ENCODE data around the gene CACNA2D3. TPM values are rescaled to one million over a fixed set of nuclear protein-coding genes. Genes with fewer than 3 reads are reported as not detected.

CACNA2D3 gene
- total RNA-seq, 1 experiment from 2014 or later = 7.6 TPM

DNA sequence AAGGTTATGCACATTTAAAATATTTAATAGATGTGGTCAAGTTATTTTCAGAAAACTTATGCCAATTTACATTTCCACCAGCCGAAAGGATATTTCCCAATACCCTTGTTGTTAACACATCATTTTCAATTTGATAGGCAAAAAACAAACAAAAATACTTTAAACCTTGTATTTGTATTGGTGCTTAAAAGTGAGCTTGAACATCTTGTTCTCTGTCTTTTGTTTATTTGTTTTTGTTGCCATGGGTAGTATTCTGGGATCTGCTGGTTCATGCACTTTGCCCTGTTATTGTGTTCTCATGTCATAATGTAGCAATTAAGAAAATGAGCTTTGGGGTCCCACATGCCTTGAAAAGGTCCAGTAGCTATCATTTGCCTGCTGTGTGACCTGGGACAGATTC, 614.1 kb downstream of the CACNA2D3 start:
- no peak for DNase-seq (ENCODE audit: low spot score)

DNA sequence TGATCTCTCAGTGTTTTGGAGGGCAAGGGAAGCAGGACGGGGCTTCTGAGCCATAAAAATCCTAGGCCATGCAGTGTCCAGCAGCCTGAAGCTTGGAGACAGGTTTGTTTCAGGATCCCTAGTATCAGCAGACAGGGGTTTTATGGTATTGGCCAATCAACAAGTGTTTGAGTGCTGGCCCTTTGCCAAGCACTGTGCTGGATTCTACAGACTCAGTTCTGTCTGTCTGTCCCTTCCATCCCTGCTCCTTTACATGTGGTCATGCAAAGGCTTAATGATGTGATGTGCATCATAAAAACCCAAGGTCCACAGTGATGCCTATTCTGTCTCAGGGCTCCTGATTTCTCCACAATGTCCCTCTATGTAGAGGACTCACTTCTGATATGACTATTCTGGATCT, 621.4 kb downstream of the CACNA2D3 start:
- no peak for DNase-seq (ENCODE audit: low spot score)

DNA sequence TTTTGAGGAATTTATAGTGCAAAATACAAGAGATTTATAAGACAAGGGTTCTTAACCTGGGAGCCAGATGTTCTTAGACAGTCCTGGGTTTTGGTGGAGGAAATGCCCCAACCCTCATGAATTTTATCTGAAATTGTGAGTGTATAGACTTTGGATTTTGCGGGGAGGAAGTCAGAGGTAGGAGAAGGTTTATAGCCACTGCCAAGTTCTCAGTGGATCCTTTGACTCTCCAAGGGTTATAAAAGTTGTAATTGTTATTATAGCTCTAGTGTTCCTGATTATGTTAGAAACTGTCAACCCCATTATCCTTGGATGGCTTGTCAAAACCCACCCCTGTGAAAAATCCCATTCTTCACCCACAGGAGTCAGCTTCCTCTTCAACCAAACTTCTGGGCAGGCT, 621.9 kb downstream of the CACNA2D3 start:
- no peak for DNase-seq (ENCODE audit: low spot score)

DNA sequence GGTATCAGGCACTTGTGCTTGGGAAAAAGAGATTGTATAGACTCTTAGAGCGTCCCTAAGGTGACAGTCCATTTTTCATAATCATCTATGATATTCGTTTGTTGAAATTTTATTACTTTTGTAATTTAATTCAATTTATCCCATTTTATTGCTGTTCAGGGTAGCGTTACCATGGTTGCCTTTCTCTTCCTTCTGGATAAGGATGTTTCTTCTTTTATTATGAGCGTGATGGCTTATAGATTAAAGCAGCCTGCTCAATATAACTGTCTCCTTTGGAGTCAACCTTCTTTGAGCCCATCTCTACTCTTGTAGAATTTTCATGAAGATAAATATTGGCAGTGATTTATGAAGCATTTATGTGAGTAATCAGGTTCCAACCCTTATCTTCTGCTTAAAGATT, 623.5 kb downstream of the CACNA2D3 start:
- DNase-seq (ENCODE audit: low spot score) = no peak

DNA sequence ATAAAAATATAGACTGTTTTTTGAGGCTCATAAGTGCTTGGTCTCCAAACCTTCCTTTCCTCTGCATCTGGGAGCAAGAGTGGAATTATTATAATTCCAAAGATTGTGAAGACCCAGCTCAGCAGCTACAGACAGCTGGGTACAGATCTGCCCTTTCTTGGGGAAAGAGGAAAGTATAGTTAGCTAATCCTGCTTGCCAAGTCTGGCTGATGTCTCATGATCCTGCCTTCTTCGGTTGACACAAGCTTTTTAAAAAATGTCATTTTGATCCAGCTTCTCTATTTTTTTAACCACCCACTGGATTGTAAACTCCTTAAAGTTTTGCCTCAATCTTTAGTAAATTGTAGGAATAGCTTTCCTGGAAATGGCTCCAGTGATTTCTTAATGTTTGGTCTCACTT, 624.4 kb downstream of the CACNA2D3 start:
- DNase-seq (ENCODE audit: low spot score) = no peak

DNA sequence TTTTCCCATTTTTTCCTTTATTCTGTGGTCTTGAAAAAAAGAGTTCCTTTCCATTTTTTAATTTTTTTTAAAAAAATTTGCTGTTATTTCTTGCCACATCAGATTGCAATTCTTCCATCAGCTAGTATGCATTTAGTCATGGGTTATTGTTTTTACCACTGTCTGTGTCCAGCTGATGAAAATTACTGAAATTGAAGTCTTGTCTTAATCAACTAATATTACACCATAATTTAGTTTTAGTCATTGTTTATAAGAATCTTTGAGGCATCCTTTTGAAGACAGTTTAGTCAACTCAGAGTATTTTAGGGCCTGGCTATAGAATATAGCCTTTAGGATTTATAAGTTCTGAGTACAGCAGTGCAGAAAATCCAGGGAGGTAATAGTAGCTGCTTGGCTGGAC, 633.4 kb downstream of the CACNA2D3 start:
- DNase-seq (ENCODE audit: low spot score) = no peak

DNA sequence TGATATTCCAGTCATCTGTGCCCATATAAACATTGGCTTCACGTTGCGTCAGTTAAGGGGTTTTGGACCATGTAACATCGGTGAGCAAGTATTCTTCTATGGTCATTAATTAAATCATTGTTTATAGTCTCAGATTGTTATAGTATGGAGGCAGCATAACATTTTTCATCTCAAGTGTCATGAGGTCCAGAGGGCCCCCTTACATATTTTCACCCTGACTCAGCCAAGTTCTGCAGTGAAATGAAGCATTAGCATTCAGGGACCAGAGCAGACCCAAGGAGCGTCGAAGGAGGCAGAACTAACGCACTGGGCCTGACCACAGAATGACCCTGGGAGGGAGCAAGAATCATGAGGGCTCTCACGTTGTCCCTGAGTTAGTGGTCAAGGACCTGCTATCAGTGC, 634.0 kb downstream of the CACNA2D3 start:
- DNase-seq (ENCODE audit: low spot score) = peak; percentile 92

DNA sequence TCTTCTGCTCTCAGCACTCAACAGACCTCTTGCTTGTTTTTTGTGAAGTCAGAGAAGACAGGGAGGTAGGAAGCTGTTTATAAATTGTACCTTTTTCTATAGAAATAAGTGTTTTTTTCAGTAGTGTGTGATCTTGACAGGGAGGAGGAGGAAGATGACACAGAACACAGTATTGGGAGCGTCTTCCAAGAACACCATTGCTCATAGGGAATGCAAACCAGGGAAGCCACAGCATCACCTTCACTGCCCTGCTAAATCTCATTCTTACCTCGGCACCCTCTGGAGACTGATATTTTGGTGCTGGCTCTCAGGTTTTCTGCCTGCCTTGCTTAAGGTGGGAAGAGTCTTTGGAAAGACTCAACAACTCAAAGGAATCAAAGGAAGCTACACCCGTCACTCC, 636.1 kb downstream of the CACNA2D3 start:
- no peak for DNase-seq (ENCODE audit: low spot score)

DNA sequence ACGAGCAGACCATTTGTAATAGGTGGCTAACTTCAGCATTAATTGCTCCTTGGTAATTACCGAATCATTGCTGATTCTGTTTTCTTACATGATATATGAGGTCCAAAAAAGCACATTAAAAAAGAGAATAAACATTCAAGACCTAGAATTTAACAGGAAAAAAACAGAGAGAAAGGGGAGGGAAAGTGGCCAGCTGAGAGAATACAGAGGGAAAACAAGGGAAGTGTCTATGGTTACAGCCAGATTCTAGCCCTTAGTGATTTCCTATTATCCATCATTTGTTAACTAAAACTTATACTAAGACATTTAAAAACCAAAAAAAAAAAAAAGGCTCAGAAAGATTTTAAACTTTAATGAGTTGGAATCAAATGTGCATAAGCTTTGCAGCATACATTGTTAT, 636.8 kb downstream of the CACNA2D3 start:
- no peak for DNase-seq (ENCODE audit: low spot score)

DNA sequence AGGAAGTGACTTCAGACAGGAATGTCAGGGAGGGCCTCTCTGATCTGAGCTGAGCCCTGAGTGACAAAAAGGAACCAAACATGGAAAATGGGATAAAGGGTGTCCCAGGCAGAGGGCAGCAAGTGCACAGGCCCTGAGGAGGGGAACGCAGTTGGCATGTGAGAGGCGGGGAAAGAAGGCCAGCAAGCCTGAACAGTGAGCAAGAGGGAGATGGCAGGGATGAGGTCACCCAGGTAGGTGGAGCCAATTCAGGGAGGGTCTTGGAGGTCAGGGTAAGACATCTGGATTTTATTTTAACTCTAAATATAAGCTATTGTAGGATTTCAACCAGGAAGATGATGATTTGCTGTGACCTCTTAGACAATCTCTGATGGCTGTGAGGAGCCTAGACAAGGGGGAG, 637.8 kb downstream of the CACNA2D3 start:
- DNase-seq (ENCODE audit: low spot score) = peak; percentile 13

DNA sequence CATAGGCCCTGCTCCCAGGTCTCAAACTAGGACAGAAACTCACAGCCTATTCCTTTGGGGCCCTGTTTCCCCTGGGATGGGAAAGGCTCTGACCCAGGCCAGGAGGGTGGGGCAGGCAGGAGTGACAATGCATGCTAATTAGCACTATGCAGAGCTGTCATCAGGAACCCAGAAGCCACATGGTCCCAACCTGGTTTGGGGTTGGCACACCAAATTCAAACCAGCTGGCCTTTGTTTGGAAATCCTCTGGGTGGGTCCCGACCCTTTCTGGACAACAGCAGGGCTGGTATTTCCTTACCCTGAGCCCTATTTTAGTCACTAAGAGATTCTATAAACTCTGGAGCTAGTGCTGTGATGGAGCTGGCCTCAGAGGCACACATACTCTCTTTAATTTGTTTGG, 639.3 kb downstream of the CACNA2D3 start:
- DNase-seq (ENCODE audit: low spot score) = no peak

DNA sequence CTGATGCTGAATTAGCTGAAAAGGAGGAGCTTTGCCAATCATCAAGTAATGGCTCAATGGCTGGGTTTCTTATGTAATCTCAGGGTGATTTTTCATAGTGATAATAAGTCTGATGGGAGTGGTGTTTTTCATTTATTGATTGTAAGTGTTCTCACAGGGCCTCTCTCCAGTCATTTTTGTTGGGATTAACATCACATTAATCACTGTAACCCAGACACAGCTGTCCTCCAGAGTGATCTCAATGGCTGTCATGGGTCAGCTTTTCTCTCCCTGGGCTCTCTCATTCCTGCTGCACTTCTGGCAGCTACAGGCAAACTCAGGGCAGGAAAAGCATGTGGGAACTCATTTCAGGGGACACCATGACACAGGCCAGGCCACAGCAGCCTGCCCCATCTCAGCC, 642.6 kb downstream of the CACNA2D3 start:
- DNase-seq (ENCODE audit: low spot score) = no peak

DNA sequence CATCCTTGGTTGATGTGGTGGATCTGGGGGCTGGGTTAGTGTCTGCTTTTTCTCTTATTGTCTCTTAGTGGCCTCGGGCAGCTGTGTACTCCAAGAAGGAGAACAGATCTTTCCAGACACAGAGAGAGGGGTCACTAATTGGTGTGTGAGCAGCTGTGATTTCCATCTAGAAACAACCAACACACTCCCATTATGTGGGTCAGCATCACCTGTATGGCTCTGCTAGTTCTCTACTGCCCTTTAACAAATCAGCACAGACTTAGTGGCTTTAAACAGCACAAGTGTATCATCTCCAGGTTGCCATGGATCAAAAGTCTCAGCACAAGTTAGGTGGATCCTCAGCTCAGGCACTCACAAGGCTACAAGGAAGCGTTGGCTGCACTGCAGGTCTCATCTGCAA, 648.7 kb downstream of the CACNA2D3 start:
- no peak for DNase-seq (ENCODE audit: low spot score)

DNA sequence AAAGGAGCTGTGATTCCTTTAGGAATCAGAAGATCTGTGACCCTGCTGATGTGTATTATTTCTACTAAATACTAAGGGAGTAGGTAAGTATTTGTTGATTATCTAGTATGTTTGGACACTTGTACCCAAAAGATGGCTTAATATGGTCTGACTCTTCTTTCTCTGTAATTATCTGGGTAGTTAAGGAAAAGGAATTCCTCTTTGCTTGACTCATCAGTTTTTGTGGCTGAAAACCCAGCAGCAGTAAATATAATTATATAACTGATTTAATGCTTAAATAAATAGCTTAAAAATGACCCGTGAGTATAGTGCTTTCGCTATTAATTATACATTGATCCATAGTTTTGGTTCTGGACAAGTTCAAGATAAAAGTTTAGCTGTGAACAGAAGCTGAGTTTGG, 649.7 kb downstream of the CACNA2D3 start:
- DNase-seq (ENCODE audit: low spot score) = no peak

DNA sequence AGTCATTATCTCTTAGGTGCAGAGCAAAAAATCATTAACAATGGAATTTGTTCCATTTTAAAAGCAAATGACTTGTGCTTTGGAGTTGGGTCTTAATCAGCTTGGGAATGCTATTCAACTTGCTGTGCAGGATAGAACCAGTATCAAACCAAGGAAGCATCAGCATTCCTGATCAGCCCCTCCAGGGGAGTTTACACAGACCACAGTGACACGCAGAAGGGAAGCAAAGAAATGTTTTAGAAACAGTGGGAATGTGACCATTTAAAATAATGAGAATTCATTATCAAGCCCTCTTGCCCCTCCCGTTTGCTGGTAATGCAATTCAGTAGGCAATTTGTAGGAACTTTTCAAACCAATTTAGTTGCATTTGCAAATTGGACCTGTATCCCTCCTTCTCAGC, 650.4 kb downstream of the CACNA2D3 start:
- DNase-seq (ENCODE audit: low spot score) = peak; percentile 19

DNA sequence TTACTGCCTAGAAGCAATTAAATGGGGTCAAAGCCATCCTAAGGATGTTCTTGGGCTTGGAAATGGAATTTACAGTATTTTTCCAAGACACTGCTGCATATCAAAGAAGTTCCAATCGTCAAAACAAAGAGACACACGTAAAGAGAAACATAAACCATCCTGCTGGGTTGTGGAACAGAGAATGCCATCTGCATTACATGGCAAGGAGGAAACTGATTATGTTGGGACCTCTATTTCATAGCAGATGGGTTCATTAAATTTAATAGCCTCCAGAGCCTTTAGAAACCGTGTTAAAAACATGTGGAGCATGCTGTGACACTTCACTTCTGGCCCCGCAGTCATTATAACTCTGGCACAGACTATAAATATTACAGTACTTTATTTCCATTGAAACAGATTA, 650.9 kb downstream of the CACNA2D3 start:
- no peak for DNase-seq (ENCODE audit: low spot score)

DNA sequence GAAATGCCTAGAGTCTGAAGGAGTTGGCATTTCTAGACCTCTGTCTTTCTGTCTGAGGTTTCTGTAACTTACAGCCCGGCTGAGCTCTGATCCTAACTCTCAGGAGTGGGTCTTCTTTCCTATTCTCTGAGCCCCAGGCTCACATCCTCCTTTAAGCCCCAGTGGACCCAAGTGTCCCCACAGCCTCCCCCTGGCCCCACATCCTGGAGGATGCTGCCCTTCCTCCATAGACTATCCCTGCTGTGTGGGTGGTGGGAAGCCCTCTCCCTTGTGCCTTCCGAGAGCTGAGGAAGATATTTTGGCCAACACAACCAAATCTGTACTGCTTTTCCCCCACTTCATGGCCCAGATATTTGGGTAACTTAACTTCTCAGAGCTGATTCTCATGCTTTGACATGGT, 654.2 kb downstream of the CACNA2D3 start:
- no peak for DNase-seq (ENCODE audit: low spot score)

DNA sequence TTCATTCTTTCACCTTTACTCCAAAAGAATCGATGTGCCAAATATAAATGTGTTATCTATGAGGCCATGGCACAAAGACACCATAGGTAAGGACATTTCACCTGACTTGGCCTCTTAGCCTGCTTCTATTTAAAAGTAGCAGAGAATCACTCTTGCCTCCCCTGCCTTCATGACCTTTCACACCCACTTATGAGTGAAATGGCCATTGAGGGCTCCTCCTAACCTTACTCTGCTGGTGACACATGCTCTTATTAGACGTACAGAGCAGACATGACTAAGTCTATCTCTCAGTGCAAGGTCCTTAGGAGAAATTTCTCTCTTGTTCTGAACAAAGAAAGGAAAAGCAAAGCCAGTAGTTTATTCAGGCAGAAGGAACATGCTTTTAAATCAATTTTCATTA, 654.8 kb downstream of the CACNA2D3 start:
- DNase-seq (ENCODE audit: low spot score) = no peak

DNA sequence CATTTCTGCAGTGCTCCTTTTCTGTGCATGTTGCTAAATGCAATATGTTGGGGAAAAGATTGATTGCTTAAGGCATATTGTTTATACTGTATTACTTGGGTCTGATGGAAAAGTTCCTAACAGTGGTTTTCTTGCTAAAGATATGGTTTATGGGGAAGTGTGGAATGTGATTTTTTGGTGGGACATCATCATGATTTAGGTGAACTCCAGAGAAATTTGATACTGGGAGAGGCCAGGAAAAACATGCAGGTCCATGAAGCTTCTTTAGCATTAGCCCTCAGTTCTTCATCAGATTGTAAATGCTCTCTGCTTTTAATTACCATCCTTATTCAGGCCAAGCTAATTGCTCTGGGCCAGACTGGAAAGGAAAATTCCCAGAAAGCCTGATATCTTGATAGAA, 658.0 kb downstream of the CACNA2D3 start:
- no peak for DNase-seq (ENCODE audit: low spot score)

DNA sequence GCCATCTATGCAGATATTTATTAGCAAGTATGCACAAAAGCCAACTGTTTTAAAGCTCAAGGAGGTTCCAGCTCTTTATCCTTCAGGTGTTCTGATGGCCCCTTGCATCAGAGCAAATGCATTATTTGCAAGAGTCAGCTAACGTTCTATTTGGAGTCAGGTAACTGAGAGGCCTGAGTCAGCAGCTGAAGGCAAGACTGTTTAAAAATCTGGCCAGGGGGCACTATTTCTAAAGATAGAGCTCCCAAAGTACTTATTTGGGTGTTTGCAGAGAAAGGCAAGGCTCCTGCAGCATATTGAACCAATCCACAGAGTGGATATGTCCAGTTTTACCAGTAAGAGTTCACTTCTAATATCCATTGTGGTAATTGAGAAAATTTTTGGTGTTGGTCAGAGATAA, 659.4 kb downstream of the CACNA2D3 start:
- DNase-seq (ENCODE audit: low spot score) = no peak

DNA sequence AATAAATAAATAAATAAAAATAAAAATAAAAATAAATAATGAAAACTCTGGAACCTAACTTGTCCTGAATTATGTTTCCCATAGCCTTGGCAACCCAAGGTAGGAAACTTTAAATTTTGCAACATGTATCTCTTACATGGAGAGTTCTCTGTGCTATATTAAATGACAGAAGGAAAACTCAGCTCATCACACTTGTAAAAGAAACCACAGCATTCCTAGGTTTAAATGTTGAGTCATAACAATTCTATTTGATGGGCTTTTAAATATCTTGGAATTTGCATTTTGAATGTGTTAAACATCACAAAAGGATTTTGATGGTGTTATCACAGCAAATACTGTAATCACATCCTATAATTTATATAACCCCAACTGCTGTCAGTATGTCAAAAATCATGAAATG, 661.3 kb downstream of the CACNA2D3 start:
- peak; percentile 82 for DNase-seq (ENCODE audit: low spot score)

DNA sequence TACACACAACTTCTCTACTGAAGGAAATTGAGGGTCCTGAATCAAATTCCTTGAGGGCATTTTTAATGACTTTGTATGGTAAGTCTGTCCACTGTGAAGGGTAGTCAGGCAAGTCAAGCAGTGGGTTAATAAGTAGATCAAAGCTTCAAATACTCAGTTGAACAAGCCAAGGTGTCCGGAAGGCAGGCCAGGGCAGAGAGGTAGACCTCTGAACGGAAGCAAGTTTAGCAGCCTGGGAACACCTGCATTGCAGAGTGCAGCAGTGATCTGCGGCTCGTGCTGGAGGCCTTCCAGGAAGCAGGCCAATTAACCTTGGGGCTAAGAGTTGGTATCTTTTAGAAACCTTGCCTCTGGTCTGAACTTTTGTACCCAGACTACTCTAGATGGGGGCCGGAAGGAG, 661.7 kb downstream of the CACNA2D3 start:
- DNase-seq (ENCODE audit: low spot score) = peak; percentile 72

DNA sequence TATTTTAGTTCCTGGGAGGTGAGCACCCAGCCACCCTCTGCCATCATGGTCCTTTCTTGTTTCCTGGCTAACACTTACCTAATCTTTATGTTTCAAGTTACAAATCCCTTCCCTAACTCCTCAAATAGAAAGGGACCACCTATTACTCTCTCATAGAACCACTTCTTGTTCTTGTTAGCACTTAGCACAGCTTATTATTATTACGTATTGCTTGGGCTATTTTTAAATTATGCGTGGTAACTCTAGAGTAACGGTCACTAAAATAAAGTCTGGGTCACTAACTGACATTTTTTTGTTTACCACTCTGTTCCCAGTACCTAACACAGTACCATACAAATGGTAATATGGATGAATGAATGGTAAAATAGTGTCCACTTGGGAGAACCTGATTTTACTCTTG, 663.6 kb downstream of the CACNA2D3 start:
- no peak for DNase-seq (ENCODE audit: low spot score)

DNA sequence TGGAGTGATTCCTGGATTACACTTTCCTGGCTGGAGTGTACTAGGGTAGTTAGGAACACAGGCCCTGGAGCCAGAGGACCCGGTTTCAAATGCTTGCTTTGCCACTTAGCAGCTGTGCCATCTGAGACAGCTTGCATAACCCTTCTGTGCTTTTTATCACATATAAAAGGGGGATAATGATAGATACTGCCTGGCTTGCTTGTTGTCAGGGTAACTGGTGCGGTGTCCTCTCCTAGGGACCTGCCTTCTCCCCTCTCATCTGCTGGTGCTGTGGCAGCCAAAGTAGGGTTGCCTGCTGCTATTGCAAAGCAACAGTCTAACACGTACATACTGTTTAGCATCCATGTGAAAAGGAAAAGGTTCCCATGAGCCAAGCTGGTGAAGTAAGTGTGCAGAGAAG, 667.7 kb downstream of the CACNA2D3 start:
- no peak for DNase-seq (ENCODE audit: low spot score)

DNA sequence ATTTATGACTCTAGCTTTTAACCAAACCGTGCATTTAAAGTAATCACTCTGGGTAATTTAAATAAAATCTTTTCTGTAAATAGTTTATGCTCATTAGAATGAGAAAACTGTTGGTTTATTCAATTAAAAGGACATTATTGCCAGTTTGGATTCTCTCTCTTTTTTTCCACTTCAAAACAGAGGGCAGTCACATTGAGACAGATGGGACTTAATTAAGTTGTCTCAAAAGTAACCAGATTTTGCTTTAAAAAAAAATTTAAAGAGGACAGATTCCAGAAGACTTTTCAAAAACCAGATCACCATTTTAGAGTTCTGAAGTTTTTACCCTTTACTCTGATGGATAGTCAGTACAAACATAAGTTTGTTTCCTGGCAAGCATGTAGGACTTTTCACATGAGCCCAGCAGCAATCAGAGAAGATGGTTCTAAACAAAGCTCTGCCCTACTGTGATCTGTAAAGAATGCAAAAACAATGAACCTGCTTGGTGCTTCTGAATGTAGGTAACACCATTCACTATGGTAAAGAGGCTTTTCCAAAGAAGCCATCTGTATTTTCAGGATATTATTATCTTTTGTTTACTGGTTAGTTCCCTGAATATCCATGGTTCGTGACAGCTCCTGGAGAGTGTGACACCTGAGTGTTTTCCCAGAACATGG, 669.3 kb downstream of the CACNA2D3 start:
- no peak for DNase-seq (ENCODE audit: low spot score)

All from A172 (cell line).